ENCODE results near the gene EPHA7.

DNA sequence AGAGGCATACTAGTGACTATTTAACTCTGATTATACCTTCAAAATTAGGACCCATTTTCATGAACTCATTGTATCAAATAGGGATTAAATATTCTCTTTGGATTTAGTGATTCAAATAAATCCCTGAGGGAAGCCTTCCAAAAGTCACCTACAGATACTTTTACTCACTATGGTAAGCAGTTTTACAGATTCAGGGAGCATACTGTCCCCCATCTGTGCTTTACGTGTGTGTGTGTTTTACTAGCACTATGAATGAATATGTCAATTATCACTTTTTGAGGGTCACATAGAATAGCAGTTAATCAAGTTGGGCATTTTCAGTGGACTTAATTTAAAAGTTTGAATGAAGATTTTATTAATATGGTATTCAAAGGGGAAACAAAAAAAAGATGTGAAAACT is 96.7 kb downstream of the EPHA7 start:
- TF ChIP-seq CTCF (IDR thresholded peaks at IDR 0.05; ENCODE audit: low read depth, low read length), result no peak
- no peak for TF ChIP-seq EZH2phosphoT487 (IDR thresholded peaks at IDR 0.05; ENCODE audit: low read depth)

Data from OCI-LY3 (cell line).